ENCODE results near the gene GSTP1. TPM values are rescaled to one million over a fixed set of nuclear protein-coding genes. Genes with fewer than 3 reads are reported as not detected.

GSTP1 gene
- total RNA-seq, result 100 to 1,000 TPM; 543 to 842 TPM

DNA sequence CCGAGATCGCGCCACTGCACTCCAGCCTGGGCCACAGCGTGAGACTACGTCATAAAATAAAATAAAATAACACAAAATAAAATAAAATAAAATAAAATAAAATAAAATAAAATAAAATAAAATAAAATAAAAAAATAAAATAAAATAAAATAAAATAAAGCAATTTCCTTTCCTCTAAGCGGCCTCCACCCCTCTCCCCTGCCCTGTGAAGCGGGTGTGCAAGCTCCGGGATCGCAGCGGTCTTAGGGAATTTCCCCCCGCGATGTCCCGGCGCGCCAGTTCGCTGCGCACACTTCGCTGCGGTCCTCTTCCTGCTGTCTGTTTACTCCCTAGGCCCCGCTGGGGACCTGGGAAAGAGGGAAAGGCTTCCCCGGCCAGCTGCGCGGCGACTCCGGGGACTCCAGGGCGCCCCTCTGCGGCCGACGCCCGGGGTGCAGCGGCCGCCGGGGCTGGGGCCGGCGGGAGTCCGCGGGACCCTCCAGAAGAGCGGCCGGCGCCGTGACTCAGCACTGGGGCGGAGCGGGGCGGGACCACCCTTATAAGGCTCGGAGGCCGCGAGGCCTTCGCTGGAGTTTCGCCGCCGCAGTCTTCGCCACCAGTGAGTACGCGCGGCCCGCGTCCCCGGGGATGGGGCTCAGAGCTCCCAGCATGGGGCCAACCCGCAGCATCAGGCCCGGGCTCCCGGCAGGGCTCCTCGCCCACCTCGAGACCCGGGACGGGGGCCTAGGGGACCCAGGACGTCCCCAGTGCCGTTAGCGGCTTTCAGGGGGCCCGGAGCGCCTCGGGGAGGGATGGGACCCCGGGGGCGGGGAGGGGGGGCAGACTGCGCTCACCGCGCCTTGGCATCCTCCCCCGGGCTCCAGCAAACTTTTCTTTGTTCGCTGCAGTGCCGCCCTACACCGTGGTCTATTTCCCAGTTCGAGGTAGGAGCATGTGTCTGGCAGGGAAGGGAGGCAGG lies at the start of gene GSTP1:
Gene GSTP1, plus strand, starts transcription at position 566 of the 958 bp plus-strand sequence. Its CDS starts 32 bp downstream, at position 598.
- peak; percentile 51 for TF ChIP-seq CTCF (IDR thresholded peaks at IDR 0.05)
- H3K9ac ChIP-seq (ENCODE audit: low read depth in 2 of 2, low read length in 2 of 2), result peak within 1 kb of the TSS; percentile 91 to 94
- no peaks in the 10 kb centered on the region for H3K36me3 ChIP-seq
- H3K9me3 ChIP-seq, result no peaks in the 10 kb centered on the region
- DNase-seq, result peak; percentile 90
- H3K27me3 ChIP-seq, result no peaks in the 10 kb centered on the region
- intact Hi-C loops (cut with DNase I), result no loop called here
- H3K4me1 ChIP-seq, result no peaks in the 10 kb centered on the region
- peak within 1 kb of the TSS; percentile 96 for H3K27ac ChIP-seq
- H3K4me3 ChIP-seq, result peak within 1 kb of the TSS; percentile 81

- Histone ChIP-seq H3K27me3 (no peaks in the 10 kb centered on the region), H3K4me3 (no peak overlapping the region), H3K36me3 (no peaks in the 10 kb centered on the region), H3K9ac (ENCODE audit: low read depth in 2 of 2, low read length in 2 of 2) (no peak overlapping the region), H3K9me3 (no peaks in the 10 kb centered on the region), H3K4me1 (no peaks in the 10 kb centered on the region), H3K27ac (no peak overlapping the region)
- TF ChIP-seq CTCF (IDR thresholded peaks at IDR 0.05), result no peak
- intact Hi-C loops (cut with DNase I), result no loop called here
- DNase-seq, result no peak
Observed at GRCh38 chr11:67534070-67534679, 49.4 kb upstream of the GSTP1 start.

DNA sequence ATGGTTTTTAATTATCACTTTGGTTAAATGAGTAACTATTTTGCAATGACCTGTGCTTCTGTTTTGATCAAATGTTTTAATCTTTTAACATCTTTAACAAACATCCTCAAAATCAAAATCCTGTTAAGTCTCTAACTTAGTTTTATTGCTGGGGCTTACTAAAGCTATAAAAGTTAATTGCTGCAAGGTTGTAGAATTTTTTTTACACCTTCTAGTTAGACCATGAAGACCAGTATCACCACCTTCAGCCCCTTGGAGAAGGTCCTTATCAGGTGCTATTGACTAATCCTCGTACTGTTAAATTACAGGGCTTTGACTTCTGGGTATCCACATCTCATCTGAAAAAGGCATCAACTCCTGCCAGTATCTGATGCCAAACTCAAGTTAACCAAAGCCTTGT lies 48.1 kb upstream of the GSTP1 start:
- H3K36me3 ChIP-seq, result no peaks in the 10 kb centered on the region
- no peak for DNase-seq

GRCh38 chr11:67538306-67538705 lies 45.3 kb upstream of the GSTP1 start:
- H3K4me3 ChIP-seq, result no peak overlapping the region
- H3K27ac ChIP-seq, result no peak overlapping the region
- H3K36me3 ChIP-seq, result no peaks in the 10 kb centered on the region
- no peaks in the 10 kb centered on the region for H3K4me1 ChIP-seq
- no peaks in the 10 kb centered on the region for H3K27me3 ChIP-seq
- DNase-seq, result no peak
- TF ChIP-seq CTCF (IDR thresholded peaks at IDR 0.05), result no peak
- no peaks in the 10 kb centered on the region for H3K9me3 ChIP-seq
- H3K9ac ChIP-seq (ENCODE audit: low read depth in 2 of 2, low read length in 2 of 2), result no peak overlapping the region
- intact Hi-C loops (cut with DNase I), result no loop called here

More for the DNA sequence above, 48.1 kb upstream of the GSTP1 start:
- H3K9ac ChIP-seq (ENCODE audit: low read depth in 2 of 2, low read length in 2 of 2), result no peak overlapping the region
- no peaks in the 10 kb centered on the region for H3K9me3 ChIP-seq
- TF ChIP-seq CTCF (IDR thresholded peaks at IDR 0.05), result no peak
- H3K27me3 ChIP-seq, result no peaks in the 10 kb centered on the region
- intact Hi-C loops (cut with DNase I), result no loop called here
- H3K4me3 ChIP-seq, result no peak overlapping the region
- no peaks in the 10 kb centered on the region for H3K4me1 ChIP-seq
- peak overlapping the region; percentile 49 for H3K27ac ChIP-seq

- Histone ChIP-seq H3K9ac (ENCODE audit: low read depth in 2 of 2, low read length in 2 of 2) (no peak overlapping the region), H3K4me1 (peaks cover under 1% of the 10 kb centered on the region), H3K27me3 (no peaks in the 10 kb centered on the region), H3K4me3 (no peak overlapping the region), H3K27ac (no peak overlapping the region), H3K36me3 (no peaks in the 10 kb centered on the region), H3K9me3 (no peaks in the 10 kb centered on the region)
- no peak for DNase-seq
- intact Hi-C loops (cut with DNase I), result no loop called here
- no peak for TF ChIP-seq CTCF (IDR thresholded peaks at IDR 0.05)
Observed at GRCh38 chr11:67538823-67539505, 44.6 kb upstream of the GSTP1 start.

All from colonic mucosa (tissue), 4 donors.